Stimulated activated naive CD4-positive, alpha-beta T cell (primary cell): ENCODE data around the gene CFAP97.
"Not testable (repeated sequence)": the region's sequence is repeated elsewhere in the genome, so short reads cannot be mapped to it uniquely, and the experiment has no call there.

Experiments
- DNase-seq, 6 experiments: peaks; one replicate each; lab custom pipeline; 2025; lab: John Stamatoyannopoulos, UW

CFAP97 gene

DNA sequence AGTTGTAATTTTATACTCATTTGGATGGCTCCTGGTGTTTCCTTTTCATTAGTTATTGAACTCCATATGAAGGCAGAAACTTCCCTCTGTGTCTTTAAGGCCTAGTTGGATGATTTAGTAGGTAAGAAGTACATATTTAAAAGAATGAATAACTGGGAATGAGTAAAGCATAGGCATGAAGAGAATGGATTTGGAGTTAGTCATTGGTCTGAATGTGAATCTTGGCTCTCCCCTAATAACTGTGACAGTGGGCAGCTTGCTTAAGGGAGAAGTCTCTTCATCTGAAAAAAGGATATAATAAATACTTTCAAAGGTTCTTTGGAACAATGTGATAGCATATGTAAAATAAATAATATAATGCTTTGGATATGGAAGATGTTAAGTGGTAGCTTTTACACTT is 18.8 kb upstream of the CFAP97 start:
- DNase-seq, result no peak

DNA sequence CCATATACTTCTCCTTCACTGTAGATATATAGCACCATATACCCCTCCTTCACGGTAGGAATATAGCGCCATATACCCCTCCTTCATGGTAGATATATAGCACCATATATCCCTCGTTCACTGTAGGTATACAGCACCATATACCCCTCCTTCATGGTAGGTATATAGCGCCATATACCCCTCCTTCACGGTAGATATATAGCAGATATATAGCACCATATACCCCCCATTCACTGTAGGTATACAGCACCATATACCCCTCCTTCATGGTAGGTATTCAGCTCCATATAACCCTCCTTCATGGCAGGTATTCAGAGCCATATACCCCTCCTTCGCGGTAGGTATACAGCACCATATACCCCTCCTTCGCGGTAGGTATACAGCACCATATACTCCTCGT is 18.1 kb upstream of the CFAP97 start:
- DNase-seq, result no peak

DNA sequence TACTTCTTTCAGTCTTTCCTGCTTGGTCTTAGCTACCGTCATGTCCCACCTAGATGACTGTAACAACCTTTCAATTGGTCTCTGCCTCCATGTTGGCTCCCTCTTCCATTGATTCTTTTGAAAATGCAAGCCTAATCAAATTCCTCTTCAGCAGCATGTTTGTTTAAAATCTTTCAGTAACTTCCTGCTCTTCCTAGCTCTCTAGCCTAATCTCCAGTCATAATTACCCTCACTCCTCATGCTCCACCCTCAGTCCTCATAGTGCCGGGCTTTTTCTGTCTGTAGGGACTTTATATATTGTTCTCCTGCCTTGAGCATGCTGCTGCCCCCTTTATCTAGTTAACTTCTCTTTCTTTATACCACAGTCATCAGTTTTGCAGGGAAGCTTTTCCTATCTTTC is 17.7 kb upstream of the CFAP97 start:
- DNase-seq, result no peak

DNA sequence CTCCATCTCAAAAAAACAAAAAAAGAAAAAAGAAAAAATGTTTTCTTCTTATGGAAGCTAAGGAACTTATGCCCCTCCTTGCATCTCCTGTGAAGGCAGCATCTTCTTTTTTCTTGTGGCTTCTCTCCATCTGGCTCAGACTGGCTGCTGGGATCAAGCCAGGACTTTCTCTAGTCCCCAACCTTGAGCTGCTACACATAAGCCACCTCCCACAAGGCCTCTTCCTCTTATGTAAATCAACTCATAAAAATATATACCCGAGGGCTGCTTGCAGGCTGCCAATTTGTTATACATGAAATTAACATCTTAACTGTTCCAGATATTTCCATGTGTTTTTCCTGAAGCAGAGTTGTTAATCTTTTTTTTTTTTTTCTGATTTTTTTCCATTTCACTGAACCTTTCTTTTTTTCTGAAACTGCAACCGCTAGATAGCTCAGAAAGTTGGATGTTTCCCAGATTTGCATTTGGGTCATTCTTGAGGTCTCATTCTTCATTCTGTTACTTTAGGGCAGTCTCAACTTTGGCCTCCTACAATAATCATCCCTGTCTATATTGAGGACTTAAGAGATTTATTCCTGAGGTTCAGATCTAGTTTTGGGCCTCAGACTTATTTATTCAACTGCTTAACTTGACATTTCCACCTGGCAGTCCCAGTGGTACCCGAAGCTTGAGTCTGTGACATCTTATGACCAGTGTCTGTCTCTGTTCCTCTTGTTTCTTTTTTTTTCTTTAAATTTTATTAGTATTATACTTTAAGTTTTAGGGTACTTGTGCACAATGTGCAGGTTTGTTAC is 15.9 kb upstream of the CFAP97 start:
- no peak for DNase-seq

GRCh38 chr4:185218312-185218711 is 14.5 kb upstream of the CFAP97 start:
- no peak for DNase-seq

DNA sequence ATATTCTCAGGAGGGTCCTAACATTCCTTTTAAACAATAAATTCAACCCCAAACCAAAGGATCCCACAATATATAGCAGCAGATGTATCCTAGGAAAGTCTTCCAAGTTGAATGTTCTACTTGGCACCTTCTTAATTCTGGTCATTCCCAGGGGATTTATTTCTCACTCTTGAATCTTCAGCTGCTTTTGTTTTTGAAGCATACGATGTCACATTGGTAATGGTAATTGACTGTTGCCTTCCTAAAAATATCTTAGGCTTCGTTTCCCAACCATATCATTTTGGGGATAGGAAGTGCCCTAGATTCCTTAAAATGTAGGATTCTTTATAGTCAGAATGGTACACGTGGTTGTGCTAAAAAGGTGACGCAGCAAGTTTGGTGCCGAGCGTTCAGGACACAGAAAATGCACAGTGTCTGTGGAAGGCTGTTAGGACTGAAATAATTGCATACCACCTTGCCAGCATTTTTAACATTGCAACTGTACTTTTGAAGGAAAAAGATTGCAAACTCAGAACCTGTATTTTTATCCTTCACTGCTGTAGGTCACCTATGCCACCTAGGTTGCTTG is 13.7 kb upstream of the CFAP97 start:
- no peak for DNase-seq

DNA sequence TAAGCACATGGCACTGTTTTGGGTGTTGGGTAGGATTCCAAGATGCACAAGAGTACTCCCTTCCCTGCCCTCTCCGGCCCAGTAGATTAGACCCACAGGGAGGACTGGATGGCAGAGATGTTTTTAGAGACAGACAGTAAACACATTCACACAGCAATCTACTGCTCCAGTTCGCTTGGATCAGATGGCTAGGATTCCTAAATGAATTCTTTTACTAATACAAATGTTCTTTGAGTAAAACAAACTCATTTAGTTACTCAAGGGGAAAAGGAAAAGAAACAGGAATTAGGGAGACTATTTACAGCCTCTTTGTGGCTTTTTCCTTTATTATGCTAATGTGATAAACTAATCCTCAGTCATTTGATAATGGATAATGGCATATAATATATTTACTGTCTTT is 11.5 kb upstream of the CFAP97 start:
- DNase-seq, result no peak

DNA sequence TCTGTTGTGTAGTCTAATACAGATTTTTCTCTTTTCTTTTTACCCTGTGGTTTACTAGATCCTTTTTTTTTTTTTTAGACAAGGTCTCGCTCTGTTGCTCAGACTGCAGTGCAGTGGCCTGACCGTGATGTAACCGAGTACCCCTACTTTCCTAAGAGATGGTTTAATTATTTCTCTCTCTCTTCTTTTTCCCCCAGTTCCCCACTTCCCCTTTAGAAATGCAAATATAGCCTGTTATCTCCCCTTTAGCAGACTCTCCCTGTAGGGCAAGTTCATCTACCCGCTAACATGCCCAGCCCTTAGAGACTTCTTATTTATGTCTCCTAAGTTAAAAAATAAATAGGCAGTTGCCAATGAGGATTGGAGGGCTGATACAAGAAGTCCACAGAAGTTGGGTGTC is 10.1 kb upstream of the CFAP97 start:
- no peak for DNase-seq

DNA sequence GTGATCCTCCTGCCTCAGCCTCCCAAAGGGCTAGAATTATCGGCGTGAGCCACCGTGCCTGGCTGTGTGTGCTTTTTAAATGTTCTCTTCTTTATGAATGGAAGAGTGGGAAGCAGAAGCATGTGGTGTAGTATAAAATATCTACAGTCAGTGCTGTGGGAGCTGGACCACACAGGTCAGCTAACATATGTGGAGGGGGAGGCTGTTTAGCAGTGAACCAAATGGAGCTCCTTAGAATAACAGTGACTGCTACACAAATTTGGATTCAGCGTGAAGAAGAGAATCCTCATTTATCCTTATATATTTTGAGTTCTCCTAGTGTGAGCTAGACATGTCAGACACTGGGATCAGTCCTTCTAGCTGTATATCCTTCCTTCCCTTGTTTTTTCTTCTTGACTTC is 8.8 kb upstream of the CFAP97 start:
- DNase-seq, result no peak

DNA sequence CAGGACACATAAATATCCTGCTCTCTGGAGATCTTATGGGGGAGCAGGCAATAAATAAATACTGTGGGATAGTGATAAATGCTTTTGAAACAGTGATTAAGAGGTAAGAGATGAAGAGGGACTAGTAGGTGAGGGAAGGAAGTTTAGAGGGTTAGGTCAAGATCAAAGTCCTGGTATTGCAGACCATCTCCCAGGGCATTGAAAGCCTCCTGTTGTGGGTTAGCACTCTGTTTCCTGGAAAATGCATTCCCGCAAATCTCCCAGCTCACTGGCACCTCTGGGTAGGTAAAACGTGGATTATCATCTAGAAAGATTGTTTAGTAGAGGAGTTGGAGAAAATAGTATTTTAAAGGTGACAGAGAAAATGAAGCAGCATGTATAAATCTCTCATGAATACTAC is 7.8 kb upstream of the CFAP97 start:
- no peak for DNase-seq

DNA sequence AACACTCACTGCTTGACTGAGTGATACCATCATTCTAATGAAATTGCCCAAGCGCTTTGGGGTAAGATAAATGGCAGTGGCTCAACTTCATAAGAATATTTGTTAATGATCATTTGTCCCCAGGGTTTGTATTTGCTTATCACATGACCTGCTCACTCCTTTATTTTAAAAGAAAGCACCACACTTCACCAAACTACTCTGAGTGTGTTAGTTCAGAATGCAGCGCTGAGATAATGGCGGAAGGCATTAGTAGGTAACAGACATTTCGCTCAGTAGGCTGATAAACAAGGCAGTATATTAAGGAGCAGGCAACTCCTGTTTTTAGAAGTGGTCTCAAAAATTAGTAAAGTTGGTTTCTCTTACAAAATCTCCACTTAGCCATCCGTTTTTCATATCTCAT is 7.2 kb upstream of the CFAP97 start:
- no peak for DNase-seq

DNA sequence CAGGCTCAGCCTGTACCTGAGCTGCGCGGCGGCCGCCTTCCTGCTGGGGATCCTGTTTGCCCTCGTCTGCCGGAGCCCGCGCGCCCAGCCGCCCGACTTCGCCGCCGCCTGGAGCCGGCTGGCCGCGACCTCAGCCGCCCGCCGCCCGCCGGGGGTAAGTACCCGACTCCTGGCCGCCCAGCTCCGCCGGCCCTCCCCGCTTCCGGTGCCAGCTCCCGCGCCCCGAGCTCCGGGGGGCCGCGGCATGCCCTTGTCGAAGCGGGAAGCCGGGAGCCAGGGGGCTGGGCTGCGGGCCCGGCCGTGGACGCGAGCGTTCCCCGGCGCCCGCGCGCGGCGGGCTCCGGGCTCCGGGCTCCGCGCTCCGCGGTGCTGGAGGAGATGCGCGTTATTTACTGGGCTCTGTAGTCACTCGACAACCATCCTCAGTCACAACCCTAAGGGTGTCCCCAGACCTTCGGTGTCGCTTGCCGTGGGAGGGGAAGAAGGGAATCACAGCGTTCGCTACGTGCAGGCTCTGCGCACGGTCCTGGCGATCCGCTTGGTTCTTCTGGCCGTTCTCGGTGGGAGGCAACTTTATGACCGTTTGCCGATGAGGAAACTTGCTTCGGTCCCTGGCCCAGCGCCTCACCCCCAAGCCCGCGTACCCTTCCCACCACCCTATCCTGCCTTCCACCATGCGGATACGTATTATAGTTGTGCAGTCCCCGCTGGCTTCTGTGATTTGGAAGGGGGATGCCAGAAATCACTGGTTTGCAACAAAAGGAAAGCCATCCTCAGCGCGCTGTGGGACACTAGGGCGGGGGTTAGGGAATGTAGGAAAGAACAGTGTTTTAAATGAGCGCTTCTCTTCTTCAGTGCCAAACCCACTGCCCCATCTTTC is 6.5 kb upstream of the CFAP97 start:
- peak; percentile 26 to 56 (median 44) for DNase-seq

DNA sequence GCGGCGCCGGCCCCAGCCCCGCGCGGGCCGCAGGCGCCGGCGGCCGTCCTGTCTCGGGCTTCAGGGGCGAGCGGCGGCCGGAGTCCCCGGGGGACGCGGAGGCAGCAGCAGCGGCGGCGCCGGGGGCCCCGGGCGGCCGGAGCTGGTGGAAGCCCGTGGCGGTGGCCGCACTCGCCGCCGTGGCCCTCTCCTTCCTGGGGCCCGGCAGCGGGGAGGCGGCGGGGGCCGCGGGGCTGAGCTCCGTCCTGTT is 6.0 kb upstream of the CFAP97 start:
- DNase-seq, result not testable (repeated sequence)

- peak; percentile 72 to 84 (median 79) for DNase-seq
Observed at GRCh38 chr4:185209031-185209851, 5.4 kb upstream of the CFAP97 start, which contains the start of gene SNX25. SNX25 (plus strand) TSS chr4:185209598; CDS start chr4:185209827, 229 bp downstream.

GRCh38 chr4:185207466-185207865 is 3.7 kb upstream of the CFAP97 start:
- DNase-seq, result no peak

- DNase-seq, result no peak
Observed at GRCh38 chr4:185205697-185206342, 2.0 kb upstream of the CFAP97 start.

- not testable (repeated sequence) for DNase-seq
Observed at GRCh38 chr4:185205073-185205472, 1.3 kb upstream of the CFAP97 start.

- no peak for DNase-seq
Observed at GRCh38 chr4:185204238-185204910, 574 bp upstream of the CFAP97 start.

- peak in 1 of 6 experiments; percentile 51 for DNase-seq
Observed at GRCh38 chr4:185202984-185203485, 765 bp downstream of the CFAP97 start.
